NCI-H345 treated with DMSO at 0.1 percent for 48 hours (cell line): ENCODE results near the gene ERG.

Source experiments
- DNase-seq: peaks from one replicate; lab custom pipeline; 2025; ENCODE audit not compliant: unreplicated experiment; lab: John Stamatoyannopoulos, UW

Gene ERG

DNA sequence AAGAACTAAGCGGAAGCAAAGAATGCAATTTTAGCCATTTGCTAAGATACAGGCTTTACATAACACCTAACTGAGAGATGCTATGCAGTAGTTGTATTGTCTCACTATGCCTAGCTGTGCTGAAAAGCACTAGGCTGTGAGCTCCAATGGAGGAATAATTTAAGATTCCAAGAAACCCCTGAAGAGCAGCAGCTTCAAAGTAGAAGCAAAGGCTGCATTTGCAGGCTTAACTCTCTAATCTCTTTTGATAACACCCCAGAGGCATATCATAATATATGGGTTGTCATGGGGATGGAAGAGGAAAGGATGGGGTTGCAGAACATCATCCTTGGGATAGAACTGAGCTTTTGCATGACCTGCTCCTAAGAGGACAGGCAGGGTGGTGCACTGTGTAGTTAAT is 102.0 kb downstream of the ERG start:
- DNase-seq, result no peak

DNA sequence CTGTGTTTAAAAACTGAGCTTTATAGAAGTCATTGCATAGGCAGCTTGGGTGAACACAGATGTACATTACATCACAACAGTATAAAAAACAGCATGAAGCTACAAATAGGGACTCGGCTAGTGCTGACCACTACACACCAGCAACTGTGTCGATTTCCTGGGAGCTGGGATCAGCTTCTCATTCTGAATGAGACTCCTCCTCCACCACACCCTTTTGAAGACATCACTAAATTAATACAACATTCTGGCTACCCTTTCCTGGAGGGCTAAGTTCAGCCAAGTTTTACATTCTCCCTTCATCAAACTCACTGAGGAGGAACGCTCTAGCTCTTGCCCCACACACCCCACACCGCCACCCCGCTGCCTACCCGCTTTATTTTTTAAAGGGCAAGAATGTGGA is 102.7 kb downstream of the ERG start:
- no peak for DNase-seq

DNA sequence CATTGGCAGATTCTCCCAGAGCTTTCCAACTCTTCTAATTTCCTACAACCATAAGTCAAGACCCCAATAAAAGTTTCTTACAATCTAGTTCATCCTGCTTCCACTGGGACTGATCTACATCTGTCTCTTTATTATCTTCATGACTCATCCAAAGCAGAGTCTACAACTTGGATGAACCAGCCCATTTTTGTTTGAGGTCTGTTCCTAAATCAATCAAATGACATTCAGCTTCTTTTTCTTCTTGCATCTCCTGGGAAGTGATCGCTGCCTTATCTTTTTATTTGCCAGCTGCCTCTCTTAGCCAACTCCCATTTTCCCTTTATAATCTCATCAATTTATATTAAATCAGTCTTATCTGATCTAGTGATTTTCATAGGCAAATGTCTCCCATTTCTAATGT is 105.6 kb downstream of the ERG start:
- no peak for DNase-seq

DNA sequence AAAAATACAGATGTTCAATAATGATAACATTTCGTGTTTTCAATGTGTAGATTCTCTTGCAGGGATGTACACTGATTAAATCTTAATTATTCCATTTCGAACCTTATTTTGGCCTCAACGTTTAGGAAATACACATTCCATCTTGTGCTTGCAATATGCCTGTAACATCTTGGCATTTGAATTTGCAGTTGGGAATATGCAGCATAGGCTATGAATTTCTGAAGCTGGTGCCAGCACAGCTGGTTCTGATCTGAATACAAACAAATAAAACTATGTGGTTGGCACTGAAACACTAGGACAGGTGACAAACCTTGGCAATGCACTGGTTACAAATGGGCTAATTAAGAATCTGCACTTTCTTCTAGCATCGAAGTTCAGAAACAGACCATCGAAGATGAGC is 108.4 kb downstream of the ERG start:
- no peak for DNase-seq

DNA sequence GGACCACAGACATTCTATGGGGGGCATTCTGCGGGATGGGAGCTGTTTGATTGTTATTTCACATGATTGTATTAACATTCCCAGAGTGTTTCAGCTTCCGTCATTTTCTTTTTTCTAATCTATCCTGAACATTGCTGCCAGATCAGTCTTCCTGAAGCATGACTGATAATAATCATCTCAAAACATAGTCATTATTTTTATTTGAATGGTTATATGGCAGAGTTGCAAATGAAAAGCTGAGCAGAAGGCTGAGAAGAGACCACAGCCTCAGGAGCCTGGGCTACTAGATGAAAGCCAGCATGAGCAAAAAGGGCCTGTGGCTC is 109.0 kb downstream of the ERG start:
- DNase-seq, result no peak

DNA sequence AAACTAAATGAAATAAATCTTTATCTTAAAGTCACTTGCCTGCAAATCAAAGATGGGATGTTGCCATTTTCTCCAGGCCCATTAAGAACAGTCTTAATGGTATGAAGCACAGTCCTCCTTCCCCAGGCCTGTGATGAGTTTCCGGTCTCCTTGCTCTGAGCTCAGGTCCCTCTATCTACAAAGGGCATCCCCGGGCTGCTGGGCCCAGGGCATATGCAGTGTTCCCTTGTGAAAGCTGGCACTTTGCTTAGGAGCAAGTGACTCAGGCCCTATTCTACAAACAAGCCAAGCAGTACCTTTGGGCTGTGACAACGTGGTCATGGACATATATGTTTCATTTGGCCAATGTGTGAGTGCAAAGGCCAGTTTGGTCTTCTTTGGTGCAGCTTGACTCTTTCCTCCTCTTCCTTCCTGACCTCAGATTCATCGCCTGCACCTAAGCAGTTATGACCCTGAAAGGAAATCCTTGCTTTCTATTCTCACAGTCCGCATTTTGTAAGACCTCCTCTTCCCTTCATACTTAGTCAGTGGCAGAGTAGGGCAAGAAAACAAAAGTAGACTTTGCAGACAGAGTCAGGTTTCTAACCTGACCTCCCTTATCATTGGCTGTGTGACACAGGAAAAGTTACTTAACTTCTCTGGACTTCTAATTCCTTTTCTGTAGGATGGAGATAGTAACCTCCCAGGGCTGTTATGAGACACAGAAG is 109.5 kb downstream of the ERG start:
- DNase-seq, result no peak

DNA sequence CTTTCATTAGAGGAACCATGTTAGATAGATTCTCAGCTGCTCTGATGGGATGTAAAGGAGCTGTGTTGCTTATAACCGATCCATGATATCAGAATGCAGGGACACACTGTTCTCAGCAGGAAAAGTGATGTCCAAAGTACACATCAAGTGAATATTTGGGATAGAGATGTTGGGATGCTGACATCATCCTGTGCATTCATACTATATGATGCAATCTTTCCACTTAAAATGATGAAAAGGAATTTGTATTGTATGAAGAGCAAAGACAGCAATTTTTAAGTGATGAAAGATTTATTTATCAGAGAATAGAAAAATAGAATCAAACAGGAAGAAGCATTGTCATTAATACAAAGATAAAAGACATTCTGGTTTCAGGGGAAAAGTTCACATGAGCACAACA is 110.1 kb downstream of the ERG start:
- no peak for DNase-seq

DNA sequence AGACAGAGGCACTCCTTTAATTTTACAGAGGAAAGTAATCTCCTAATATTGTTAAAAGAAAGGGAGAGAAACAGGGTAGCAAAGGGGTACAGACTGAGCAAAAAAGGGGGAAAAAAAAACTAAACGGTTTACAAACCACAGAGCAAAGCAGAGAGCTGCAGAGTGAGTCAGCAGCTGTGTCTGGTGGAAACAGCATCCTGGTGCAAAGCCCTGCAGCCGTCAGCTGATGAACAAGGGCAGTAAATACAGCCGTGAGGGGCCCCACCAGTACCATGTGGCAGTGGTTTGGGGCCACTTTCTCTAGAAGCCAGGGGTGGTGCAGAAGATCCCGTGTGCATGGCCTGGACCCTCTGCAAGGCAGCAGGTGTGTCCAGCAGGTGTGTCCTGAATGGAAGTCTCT is 111.3 kb downstream of the ERG start:
- no peak for DNase-seq

DNA sequence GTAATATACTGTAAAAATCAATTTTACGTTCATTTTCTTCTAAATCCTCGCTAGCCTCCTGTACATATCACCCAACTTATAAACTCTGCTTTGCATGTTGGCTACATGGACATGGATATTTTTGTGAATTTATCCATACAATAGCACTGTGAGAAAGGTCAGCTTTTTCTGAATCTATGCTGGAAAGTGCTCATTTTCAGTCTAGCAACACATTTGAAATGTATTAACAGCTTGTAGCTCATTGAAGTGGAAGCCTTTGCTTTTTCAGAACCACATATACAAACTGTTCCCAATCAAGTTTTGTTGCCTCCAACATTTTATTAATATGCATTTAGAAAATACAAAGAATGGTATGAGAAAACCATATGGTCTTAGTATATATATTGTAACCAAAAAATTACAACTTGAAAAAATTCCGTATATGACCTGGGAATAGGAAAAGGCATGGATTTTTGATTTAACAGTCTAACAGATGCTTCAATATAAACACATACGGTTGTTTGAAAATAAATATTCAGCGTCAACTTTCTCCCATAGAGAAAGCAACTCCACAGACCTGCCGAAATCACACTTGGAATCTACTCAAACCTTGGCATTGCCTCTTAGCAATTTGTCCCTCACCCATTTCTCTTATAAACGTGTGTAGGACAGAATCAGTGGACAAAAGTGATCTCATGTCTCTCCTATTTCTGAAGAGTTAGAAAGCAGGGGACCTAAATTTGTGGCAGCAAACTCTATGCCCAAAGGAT is 112.7 kb downstream of the ERG start:
- DNase-seq, result no peak

DNA sequence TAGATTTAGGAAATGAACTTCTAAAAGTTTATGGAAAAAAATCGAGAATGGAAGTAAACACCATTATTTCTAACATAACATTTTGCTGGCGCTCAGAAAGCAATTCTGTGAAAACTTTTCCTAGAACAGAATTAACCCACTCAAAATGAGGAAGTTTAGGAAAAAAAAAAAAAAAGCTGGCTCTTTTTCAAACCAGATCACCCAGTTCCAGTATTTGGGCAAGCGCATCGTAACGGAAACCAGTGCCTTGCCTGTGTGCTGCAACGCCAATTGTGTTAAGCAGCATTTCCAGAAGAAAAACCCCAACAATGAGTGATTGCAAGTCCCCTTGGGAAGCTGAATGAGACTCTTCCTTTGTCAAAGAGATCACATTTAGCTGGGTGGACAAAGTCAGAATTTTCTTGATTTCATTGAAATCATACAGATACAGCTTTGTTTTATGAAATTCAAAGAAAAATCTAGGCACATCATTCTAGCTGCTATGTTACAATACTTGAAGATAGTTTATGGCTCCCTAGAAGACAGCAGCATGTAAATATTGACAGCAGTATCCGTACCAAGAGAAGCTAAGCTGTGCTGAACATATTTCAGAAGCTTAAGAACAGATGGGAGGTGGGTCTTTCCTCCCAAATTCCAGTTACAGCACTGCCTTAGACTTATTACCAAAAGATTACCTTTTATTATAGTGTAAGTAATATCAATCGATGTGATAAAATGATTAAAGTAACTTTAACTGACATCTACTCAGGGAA is 113.4 kb downstream of the ERG start:
- DNase-seq, result no peak

DNA sequence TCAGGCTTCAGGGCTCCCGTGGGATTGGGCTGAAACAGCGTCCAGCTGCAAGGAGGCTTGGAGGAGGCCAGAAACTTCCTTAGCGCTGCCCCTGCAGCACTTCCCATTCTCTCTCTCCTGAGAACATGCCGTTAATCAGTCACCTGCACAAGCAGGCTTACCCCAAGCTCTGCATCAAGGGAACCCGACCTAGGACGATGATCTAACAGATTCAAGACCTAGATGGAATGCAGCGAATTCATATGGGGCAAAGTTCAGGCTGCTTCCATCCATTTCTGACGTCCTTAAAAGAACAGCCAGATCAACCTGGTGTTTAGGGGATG is 114.1 kb downstream of the ERG start:
- DNase-seq, result no peak

DNA sequence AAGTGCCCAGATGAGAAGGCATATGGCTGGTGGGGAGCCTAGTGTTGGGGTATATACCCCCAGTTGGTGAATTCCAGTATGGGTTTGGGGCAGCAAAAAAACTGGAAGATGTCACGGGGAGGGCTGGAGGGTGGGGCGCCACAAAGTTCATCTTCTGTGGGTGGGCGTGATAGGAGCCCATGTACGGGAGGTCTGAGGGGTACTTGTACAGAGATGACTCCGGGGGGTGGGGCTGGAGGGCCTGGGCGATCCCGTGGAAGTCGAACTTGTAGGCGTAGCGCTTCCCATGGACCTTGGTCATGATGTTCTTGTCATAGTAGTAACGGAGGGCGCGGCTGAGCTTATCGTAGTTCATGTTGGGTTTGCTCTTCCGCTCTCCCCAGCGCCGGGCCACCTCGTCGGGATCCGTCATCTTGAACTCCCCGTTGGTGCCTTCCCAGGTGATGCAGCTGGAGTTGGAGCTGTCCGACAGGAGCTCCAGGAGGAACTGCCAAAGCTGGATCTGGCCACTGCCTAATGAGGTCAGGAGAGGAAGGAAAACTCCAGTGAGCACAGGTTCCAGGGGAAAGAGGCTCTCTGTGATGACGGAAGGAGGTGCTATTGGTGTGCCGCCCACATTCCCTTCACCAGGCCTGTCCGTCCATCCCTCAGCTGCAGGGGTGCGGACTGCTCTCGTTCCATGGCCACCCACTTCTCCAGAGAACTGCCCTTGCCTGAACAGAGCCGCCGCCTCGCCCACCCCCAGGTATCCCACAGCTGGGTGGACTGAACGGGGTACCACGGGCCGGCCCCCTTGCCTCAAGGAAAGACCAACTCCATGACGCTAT is 114.7 kb downstream of the ERG start:
- DNase-seq, result no peak

DNA sequence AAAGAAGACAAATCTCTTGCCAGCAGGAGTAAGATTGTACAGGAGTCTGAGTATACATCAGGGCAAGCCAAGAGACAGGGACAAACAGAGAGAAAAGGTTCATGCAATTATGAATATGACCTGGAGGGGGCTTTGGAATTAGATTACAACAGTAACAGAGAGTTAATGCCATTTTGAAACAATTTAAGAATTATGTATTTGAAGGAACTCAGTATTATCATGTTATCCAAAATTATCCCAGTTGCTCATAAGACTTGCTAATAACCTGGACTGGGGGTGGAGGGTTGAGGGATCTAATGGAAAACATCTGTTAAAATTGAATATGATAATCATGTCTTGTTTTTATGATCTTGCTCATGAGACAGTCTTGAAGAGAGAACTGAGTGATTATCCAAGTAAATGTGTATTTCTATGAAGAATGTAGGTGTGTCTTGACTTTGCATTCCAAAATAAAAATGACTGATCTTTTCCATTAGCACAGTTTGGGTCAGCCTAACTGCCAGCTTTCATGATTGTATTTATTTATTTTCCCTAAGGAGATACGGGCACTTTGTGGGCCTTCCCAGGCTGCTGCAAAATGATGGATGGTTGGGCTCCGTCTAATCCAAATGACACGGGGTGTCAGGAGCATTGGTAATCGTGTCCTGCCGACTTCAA is 117.7 kb downstream of the ERG start:
- DNase-seq, result no peak

DNA sequence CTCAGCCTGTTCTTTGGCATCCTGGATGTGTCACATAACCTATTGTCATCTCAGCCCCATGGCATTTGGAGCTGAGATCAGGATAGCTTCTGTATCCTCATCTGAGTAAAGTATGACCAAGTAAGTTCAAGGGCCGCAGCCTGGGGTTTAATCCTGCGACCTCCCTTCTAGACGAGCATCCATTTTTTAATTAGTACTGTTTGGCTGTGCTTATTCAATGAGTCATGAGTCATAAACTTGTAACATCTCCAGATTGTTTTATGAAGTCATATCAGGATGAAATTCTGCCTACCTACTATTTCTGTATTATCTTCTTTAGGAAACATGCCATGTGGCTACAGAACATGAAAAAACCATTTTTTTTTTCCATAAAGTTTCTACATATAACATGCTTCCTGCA is 119.1 kb downstream of the ERG start:
- DNase-seq, result no peak

DNA sequence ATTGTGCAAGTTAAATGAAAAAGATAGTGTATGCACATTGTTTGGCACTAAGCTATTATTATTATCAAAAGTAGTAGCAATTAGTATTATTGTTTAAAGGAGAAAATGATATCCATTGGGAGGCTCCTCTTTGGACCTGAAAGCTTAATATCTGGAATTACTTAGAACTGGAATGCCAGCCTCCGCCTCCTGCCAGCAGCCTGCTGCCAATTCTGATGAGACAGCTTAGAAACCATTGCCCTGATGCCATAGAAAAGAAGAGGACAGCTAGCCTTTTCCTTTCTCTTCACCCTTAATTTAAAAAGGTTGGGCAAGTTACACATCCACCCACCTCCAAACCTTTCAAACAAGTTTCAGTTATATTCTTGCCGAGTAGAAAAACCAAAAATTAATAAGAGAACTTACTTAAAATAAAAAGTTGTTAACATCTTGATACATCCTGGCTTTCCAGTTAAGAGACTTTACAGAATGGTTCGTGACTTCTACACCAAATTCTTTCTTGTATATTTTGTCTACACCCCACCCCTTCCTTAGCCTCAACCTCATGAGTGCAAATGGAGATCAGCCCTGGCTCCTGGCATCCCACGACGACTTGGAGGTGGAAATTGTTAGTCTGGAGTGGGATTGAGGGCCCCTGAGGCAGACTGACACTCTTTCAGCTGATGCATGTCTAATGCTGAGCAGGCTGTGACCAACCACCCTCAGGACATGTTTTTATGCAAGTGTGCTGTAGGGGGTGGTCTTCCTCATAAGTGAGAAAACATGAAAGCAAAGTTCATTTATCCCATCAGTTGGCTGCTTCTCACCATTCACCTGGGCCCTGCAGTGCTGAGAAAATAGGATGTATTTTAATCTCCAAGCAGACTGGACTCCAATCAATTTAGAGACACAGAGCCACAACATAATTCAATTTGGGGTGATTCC is 120.8 kb downstream of the ERG start:
- DNase-seq, result no peak

DNA sequence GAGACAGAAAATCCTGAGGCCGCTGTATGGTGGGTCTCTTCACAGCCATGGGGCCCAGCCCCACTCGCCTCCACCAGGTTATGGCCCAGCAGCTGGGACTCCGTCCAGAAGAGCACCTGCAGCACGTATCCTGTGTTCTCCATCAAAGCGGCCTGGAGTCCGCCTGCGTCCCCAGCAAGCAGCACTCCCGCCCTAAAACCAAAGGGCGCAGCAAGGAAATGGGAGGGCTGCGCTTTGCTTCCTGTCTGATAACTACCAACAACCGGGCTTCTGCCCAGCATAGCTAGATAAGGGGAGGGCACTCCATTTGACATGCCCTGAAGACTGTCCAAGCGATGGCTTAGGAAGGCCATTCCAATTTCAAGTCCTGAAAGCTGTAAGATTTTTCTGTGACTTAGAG is 121.6 kb downstream of the ERG start:
- DNase-seq, result no peak

DNA sequence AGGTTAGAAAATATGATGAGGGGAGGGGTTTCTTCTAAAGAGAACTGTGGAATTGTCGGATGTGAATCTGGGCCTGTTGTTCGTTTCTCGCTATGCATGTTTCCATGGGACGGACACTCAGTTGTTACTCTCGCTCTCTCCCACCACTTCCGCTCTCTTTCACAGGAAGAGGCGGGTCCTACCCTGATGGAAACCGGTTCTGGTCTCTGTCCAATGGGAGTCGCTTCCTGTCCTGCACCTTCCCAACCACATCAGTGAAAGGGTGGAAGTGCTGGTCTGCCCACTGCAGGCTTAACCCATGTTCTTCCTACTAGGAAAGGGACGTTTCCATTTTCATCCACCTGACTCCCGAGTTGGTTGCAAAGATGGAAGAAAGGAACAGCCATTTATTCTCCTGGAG is 122.0 kb downstream of the ERG start:
- no peak for DNase-seq

DNA sequence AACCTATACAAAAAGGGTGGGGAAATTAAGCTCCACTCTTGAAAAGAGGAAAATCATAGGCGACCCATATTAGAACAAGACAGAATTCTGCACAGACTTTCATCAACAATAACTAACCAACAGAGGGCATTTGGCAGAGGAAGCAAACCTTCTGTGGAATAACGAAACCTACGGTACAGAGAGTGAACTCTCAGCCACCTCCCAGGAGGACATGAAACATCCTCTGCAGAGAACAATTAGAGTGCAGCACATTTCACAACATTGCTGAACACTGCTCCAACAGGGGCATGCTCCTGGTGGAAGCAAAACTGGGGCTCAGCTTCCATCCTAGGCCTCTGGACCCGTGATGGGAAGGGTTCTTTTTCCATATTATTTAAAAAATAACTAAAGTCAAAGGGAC is 130.6 kb downstream of the ERG start:
- no peak for DNase-seq

DNA sequence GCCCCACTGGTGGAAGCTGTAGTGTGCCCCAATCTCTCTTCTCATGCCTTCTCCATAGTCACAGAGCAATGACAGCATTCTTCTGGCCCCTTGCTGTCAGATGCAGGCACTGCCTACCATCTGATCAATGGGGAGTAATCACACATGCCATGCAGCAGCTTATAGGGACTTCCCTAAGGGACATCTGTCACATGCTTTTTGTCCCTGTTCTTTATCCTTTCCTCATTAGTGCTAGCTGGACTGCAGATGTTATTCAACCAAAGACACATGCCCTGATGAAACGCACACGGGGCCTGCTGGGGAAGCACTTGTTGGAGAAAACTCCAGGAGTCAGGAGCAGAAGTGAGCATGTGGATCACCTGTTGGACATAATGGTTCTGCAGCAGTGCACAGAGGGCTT is 132.8 kb downstream of the ERG start:
- DNase-seq, result no peak

DNA sequence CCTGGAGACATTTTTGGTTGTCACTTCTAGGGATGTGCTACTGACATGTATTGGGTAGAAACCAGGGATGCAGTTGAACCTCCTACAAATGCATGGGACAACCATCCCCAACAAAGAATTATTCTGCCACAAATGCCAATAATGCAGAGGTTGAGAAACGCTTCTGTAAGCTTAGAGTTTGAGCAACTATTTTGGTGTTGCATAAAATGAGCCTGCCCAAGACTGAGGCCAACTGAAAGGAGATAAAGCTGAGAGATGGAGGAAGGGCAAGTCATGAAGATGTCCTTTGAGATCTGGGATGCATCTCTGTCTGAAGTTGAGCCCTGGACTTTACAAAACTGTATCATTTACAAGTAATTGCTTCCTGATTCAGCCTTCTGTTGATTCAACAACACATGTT is 134.6 kb downstream of the ERG start:
- no peak for DNase-seq
